Uterus (tissue), 2 donors: ENCODE results near the gene NOL3.

ENCODE experiments used
- POLR2A ChIP-seq, 2 donors: fragments of 450-650 bp; IDR thresholded peaks; one replicate each; pipeline ENCODE4 v1.6.1; 2016; ENCODE audit warnings: antibody characterized with exemption in 2 of 2, mild to moderate bottlenecking in 1 of 2, moderate library complexity in 1 of 2
- TF ChIP-seq, protein P1 (sequence below), 4 experiments: fragments of 200-600 bp in 2 of 4; fragments of 450-650 bp in 2 of 4; sonication (generic) in 2 of 4; IDR thresholded peaks; one replicate each; pipeline ENCODE4 v1.5.1; 2016 to 2019; ENCODE audit warnings: antibody characterized with exemption in 4 of 4, mild to moderate bottlenecking in 2 of 4, moderate library complexity in 1 of 4

DNA sequence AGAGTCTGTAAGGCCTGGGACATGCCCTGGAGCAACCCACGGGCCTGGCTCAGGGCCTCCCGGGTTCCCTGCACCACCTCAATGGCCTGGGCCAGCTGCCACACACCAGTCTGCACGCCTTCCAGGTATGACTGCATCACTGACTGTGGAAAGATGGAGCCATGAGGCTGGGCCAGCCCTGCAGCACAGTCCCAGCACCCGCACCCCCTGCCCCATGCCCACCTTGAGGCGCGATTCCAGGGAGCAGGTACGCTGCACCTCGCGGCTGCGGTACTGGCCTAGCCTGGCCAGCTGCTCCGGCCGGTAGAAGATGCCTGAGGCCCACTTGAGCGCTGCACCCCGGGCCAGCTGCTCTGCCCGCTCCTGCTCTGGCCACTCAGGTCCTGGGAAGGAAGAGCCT is 18.5 kb downstream of the NOL3 start:
- TF ChIP-seq, protein P1, sequence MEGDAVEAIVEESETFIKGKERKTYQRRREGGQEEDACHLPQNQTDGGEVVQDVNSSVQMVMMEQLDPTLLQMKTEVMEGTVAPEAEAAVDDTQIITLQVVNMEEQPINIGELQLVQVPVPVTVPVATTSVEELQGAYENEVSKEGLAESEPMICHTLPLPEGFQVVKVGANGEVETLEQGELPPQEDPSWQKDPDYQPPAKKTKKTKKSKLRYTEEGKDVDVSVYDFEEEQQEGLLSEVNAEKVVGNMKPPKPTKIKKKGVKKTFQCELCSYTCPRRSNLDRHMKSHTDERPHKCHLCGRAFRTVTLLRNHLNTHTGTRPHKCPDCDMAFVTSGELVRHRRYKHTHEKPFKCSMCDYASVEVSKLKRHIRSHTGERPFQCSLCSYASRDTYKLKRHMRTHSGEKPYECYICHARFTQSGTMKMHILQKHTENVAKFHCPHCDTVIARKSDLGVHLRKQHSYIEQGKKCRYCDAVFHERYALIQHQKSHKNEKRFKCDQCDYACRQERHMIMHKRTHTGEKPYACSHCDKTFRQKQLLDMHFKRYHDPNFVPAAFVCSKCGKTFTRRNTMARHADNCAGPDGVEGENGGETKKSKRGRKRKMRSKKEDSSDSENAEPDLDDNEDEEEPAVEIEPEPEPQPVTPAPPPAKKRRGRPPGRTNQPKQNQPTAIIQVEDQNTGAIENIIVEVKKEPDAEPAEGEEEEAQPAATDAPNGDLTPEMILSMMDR (IDR thresholded peaks at IDR 0.05), result no peak
- no peak for TF ChIP-seq POLR2A (IDR thresholded peaks at IDR 0.05)
